ENCODE measurements around the gene HOXA10. TPM values are rescaled to one million over a fixed set of nuclear protein-coding genes. Genes with fewer than 3 reads are reported as not detected.

HOXA10 gene
- total RNA-seq, 1 donor from 2014 or later = 4.9 TPM

DNA sequence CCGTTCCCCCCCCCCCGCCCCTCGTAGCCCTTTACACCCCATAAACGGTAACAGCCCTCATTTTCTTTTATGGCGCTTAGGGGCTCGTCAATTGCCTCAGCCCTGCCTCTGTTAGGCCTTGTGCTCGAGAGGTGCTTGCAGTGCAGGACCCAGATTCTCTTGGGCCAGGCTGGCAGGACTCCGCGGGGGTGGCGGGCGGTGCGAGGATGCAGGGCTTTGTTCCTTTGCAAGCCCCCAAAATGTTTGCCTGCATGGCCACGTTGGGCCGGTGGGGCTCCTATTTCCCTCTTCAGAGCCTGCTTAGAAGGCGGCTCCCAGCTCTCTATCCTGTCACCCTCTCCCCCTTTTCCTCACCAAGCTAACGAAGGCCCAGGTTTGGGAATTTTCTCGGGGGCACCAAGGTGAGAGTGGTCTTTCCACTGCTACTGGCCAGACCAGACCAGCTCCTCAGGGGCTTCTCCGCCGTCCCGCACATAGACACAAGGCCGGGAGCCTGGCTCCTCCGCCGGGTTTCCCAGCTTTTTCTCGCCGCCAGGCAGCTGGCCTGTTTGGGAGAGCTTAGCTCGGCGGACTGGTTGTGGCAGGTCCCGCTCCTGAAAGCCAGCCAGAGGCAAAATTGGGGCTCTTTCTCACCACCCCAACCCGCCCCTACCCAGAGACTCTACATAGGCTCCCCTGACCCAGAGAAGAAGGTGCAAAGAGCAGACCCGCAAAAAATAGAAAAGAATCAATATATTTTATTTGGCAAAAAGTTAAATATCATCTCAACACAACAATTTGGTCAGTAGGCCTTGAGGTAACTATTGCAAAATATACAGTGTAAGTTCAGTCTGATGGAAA is 12.2 kb downstream of the HOXA10 start:
- H3K9me3 Mint-ChIP-seq = peaks cover 5% of the 10 kb centered on the region
- no peak for DNase-seq (ENCODE audit: extremely low spot score, unreplicated experiment)
- peaks cover 18% of the 10 kb centered on the region for H3K4me1 Mint-ChIP-seq (ENCODE audit: unreplicated experiment)
- H3K4me3 Mint-ChIP-seq = peak overlapping the region; percentile 17
- TF ChIP-seq, protein P1, sequence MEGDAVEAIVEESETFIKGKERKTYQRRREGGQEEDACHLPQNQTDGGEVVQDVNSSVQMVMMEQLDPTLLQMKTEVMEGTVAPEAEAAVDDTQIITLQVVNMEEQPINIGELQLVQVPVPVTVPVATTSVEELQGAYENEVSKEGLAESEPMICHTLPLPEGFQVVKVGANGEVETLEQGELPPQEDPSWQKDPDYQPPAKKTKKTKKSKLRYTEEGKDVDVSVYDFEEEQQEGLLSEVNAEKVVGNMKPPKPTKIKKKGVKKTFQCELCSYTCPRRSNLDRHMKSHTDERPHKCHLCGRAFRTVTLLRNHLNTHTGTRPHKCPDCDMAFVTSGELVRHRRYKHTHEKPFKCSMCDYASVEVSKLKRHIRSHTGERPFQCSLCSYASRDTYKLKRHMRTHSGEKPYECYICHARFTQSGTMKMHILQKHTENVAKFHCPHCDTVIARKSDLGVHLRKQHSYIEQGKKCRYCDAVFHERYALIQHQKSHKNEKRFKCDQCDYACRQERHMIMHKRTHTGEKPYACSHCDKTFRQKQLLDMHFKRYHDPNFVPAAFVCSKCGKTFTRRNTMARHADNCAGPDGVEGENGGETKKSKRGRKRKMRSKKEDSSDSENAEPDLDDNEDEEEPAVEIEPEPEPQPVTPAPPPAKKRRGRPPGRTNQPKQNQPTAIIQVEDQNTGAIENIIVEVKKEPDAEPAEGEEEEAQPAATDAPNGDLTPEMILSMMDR (conservative IDR thresholded peaks at IDR 0.05) = no peak
- peaks cover 88% of the 10 kb centered on the region for H3K27me3 Mint-ChIP-seq
- H3K27ac Mint-ChIP-seq = no peak overlapping the region
- peaks cover 4% of the 10 kb centered on the region for H3K36me3 Mint-ChIP-seq

DNA sequence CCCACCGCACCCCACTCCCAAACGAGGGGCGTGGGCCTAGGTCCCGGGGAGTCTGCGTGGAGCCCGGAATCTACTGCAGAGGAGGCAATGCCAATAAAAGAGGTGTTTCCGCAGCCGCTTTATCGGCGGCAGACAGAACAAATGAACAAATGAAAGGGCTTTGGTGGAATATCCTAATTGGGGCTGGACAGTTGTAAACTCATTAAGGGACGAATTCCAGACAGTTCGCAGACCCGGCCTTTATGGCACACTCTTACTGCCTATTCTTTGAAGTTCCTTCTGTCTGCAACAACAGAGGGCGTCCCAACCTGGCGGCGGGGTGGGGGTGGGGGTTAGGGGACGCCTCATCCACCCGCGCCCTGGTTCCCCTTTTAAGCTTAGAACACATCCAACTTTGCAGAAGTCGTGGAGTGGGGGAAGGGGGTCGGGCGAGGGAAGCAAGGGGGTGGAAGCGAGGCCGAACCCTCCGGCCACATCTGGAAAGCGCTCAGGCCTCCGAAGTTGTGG is 12.9 kb downstream of the HOXA10 start:
- Mint-ChIP-seq H3K27ac (no peak overlapping the region), H3K27me3 (peaks cover 87% of the 10 kb centered on the region), H3K9me3 (peaks cover 5% of the 10 kb centered on the region), H3K36me3 (peaks cover 4% of the 10 kb centered on the region), H3K4me1 (ENCODE audit: unreplicated experiment) (peaks cover 18% of the 10 kb centered on the region), H3K4me3 (peak overlapping the region; percentile 83)
- DNase-seq (ENCODE audit: extremely low spot score, unreplicated experiment) = no peak
- TF ChIP-seq, protein P1 (conservative IDR thresholded peaks at IDR 0.05) = no peak

DNA sequence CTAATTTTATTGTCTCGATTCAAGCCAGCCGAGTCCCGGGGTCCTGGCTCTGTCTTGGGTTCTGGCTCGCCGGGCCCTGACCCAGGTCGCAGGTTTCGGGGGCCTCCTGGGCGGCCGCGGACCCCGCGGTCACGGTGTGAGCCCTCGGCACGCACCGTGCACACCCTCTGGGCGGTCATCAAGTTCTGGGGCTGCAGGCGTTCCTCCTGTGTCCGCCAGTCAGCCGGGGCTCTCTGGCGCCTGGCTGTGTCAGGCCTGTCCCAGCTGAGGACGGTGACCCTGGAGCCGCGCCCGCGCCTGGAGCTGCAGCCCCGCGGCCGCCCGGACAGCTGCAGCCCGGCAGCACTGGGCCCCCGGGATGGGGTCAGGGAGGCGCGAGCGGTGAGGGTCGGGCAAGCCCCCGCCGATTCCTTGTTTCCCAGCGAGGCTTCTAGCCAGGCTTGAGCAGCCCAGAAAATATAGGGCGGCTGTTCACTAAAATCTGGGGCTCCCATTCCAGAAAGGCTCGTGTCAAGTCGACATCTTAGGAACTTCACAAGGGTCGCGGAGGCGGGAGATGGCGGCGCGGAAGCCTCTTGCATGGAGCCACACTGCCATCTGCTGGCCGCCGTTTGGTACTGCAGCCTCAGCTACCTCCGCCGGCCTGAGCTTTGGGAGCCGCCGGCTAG is 13.4 kb downstream of the HOXA10 start:
- Mint-ChIP-seq H3K27ac (no peak overlapping the region), H3K36me3 (peaks cover 4% of the 10 kb centered on the region), H3K4me3 (peak overlapping the region; percentile 83), H3K4me1 (ENCODE audit: unreplicated experiment) (peaks cover 16% of the 10 kb centered on the region), H3K9me3 (peaks cover 5% of the 10 kb centered on the region), H3K27me3 (peaks cover 88% of the 10 kb centered on the region)
- TF ChIP-seq, protein P1 (conservative IDR thresholded peaks at IDR 0.05) = peak; percentile 99
- DNase-seq (ENCODE audit: extremely low spot score, unreplicated experiment) = peak; percentile 93

DNA sequence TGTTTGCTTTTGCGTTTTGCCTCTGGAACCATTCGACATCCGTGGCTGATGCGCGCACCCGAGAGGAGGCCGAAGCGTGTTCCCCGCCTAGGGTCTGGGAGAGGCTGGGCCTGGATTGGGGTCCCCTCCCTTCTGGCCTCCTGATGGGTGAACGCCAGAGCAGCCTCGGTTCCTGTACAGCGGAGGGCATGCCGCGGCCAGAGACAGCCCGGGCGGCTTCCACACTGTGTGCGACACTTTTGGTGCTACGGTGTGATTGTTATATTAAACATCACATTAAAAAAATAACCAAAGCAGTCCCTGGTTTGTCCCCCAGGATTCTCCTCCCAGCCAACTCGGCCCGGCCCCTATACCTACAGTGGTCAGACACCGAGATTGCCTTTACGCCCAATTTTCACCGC is 14.0 kb downstream of the HOXA10 start:
- TF ChIP-seq, protein P1 (conservative IDR thresholded peaks at IDR 0.05) = no peak
- Mint-ChIP-seq H3K4me3 (peak overlapping the region; percentile 69), H3K27me3 (peaks cover 90% of the 10 kb centered on the region), H3K27ac (no peak overlapping the region), H3K36me3 (peaks cover 4% of the 10 kb centered on the region), H3K4me1 (ENCODE audit: unreplicated experiment) (peaks cover 14% of the 10 kb centered on the region), H3K9me3 (peaks cover 5% of the 10 kb centered on the region)
- DNase-seq (ENCODE audit: extremely low spot score, unreplicated experiment) = no peak

DNA sequence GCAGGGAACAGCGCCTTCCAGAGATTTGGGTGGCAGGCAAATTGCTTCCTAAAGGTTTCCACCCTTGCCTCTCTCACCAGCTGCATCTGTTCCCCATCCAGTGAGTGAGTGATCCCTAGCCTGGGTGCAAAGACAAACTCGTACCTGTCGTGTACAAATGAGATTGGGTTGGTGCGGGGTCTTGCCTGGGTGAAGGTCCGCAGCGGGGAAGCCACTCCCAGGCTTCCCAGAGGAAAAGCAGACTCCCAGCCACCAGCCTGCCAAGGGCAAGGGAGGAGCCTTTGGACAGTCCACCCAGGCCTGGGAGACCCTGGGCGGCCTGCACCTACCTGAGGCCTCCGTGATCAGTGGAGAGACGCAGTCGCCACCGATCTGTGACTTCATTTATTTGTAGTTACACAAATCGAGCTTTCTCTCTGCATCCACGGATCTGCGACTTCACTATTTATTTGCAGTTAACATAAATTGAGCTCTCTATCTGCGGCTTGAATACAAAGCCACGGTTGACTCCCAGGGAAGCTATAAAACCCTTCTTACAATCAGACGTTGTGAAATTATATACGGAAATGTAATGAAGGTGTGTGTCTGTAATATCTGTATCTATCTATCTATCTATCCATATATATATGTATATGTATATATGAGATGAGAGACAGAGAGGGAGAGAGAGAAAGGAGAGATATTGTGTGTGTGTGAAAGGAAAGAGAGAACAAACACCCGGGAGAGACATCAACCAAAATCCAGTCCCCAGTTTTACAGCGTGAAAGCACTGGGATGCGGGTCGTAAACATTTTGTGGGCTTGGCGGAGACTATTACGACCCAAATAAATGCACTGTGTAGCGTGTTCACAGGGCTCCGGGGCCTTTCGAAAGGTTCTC is 14.6 kb downstream of the HOXA10 start:
- peak overlapping the region; percentile 70 for H3K4me3 Mint-ChIP-seq
- H3K27ac Mint-ChIP-seq = no peak overlapping the region
- H3K4me1 Mint-ChIP-seq (ENCODE audit: unreplicated experiment) = peaks cover 19% of the 10 kb centered on the region
- DNase-seq (ENCODE audit: extremely low spot score, unreplicated experiment) = no peak
- peaks cover 5% of the 10 kb centered on the region for H3K9me3 Mint-ChIP-seq
- H3K27me3 Mint-ChIP-seq = peaks cover 92% of the 10 kb centered on the region
- TF ChIP-seq, protein P1 (conservative IDR thresholded peaks at IDR 0.05) = no peak
- peaks cover 7% of the 10 kb centered on the region for H3K36me3 Mint-ChIP-seq

All from type B pancreatic cell (in vitro differentiated cells).